GM21723 (cell line): ENCODE results near the gene ARL14.
A peak's percentile ranks its signal among the peaks of the same experiment; 100 is the strongest.

Experiments
- ATAC-seq: cut with Tn5 transposase; IDR thresholded peaks from one replicate; pipeline ENCODE4 v1.9.1; 2021; ENCODE audit warnings: mild to moderate bottlenecking, moderate library complexity; ENCODE audit not compliant: unreplicated experiment

The ARL14 gene

GRCh38 chr3:160719710-160720109, 42.8 kb downstream of the ARL14 start:
- no peak for ATAC-seq

GRCh38 chr3:160720123-160720746, 43.3 kb downstream of the ARL14 start:
- peak; percentile 65 for ATAC-seq

GRCh38 chr3:160722331-160722730, 45.4 kb downstream of the ARL14 start:
- no peak for ATAC-seq

GRCh38 chr3:160725338-160725737, 48.4 kb downstream of the ARL14 start:
- no peak for ATAC-seq
